H1 (cell line): ENCODE results near the gene FBXL16. TPM values are rescaled to one million over a fixed set of nuclear protein-coding genes. Genes with fewer than 3 reads are reported as not detected.

Experiments used
- CTCF ChIA-PET: fragments of 300-600 bp; sonication (Branson Sonifier 250); formaldehyde crosslinking; loops from one replicate; lab custom pipeline; 2021; ENCODE audit not compliant: partially characterized antibody; lab: Charles Lee
- POLR2A ChIA-PET: fragments of 300-600 bp; sonication (Branson Sonifier 250); formaldehyde crosslinking; loops from one replicate; lab custom pipeline; 2021; ENCODE audit warnings: inconsistent platforms; ENCODE audit not compliant: partially characterized antibody; lab: Charles Lee
- DNase-seq, 2 experiments: peaks; one replicate each; pipeline versions ENCODE4 v3.0.0 to v3.0.0-alpha.2; 2010 to 2022; ENCODE audit warnings: low spot score in 2 of 2, low read depth in 1 of 2, mixed read lengths in 1 of 2
- FAIRE-seq: peaks from 2 replicates; lab custom pipeline; 2011; peaks lifted over from hg19 to GRCh38; lab: Jason Lieb, UNC
- H2AFZ ChIP-seq: 2 replicates; pipeline ENCODE4 v1.8.1; 2012; ENCODE audit warnings: low read length, inconsistent platforms
- H2AK5ac ChIP-seq: 2 replicates; pipeline ENCODE4 v1.6.1; 2013; ENCODE audit warnings: low read depth, low read length
- H2BK120ac ChIP-seq: replicated peaks from 2 replicates; pipeline ENCODE3; 2013; ENCODE audit warnings: low read depth, low read length, inconsistent platforms
- H2BK12ac ChIP-seq: 2 replicates; pipeline ENCODE4 v1.6.1; 2013; ENCODE audit warnings: low read depth, low read length
- H2BK15ac ChIP-seq: 2 replicates; pipeline ENCODE4 v1.6.1; 2013; ENCODE audit warnings: low read length
- H2BK20ac ChIP-seq: 2 replicates; pipeline ENCODE4 v1.6.1; 2013; ENCODE audit warnings: low read length
- H2BK5ac ChIP-seq: 2 replicates; pipeline ENCODE4 v1.6.1; 2013; ENCODE audit warnings: low read depth, low read length
- H3K14ac ChIP-seq: 2 replicates; pipeline ENCODE4 v1.6.1; 2013; ENCODE audit warnings: inconsistent platforms; ENCODE audit not compliant: insufficient read length
- H3K18ac ChIP-seq: 2 replicates; pipeline ENCODE4 v1.6.1; 2013; ENCODE audit warnings: low read length; ENCODE audit errors: extremely low read depth
- H3K23ac ChIP-seq: 2 replicates; pipeline ENCODE4 v1.6.1; 2013; ENCODE audit warnings: inconsistent platforms; ENCODE audit not compliant: insufficient read length
- H3K23me2 ChIP-seq: 2 replicates; pipeline ENCODE4 v1.6.1; 2013; ENCODE audit warnings: low read depth, low read length
- H3K27ac ChIP-seq: 2 replicates; pipeline ENCODE4 v1.6.1; 2011; ENCODE audit warnings: low read depth, low read length, inconsistent platforms
- H3K27me3 ChIP-seq, 4 experiments: replicated peaks in 1 of 4; 1 replicate in 1 of 4; 2 replicates in 3 of 4; pipeline versions ENCODE4 v1.6.1 to v1.8.1; 2011 to 2013; ENCODE audit warnings: low read length in 3 of 4, mild to moderate bottlenecking in 3 of 4, inconsistent platforms in 2 of 4, mixed read lengths in 2 of 4, moderate library complexity in 1 of 4; ENCODE audit not compliant: control insufficient read depth in 3 of 4, insufficient read depth in 3 of 4; ENCODE audit errors: extremely low read depth in 1 of 4
- H3K36me3 ChIP-seq, 4 experiments: 2 replicates each; pipeline versions ENCODE4 v1.6.1 to v1.8.1; 2011 to 2013; ENCODE audit warnings: mild to moderate bottlenecking in 4 of 4, low read length in 3 of 4, moderate library complexity in 2 of 4, control low read depth in 1 of 4, inconsistent platforms in 1 of 4; ENCODE audit not compliant: insufficient read depth in 4 of 4, control insufficient read depth in 2 of 4
- H3K4ac ChIP-seq: replicated peaks from 2 replicates; pipeline ENCODE3; 2013; ENCODE audit warnings: low read length, low read depth, mixed read lengths, inconsistent platforms; ENCODE audit not compliant: insufficient read length
- H3K4me1 ChIP-seq, 4 experiments: replicated peaks in 1 of 4; 1 replicate in 1 of 4; 2 replicates in 3 of 4; pipeline versions ENCODE4 v1.6.1 to v1.8.1; 2011 to 2013; ENCODE audit warnings: low read length in 3 of 4, inconsistent platforms in 2 of 4, mixed read lengths in 1 of 4; ENCODE audit not compliant: insufficient read depth in 4 of 4, control insufficient read depth in 3 of 4
- H3K4me2 ChIP-seq, 2 experiments: 2 replicates each; pipeline versions ENCODE4 v1.6.1 to v1.8.1; 2011 to 2013; ENCODE audit warnings: low read depth in 2 of 2, low read length in 2 of 2, control low read depth in 1 of 2, inconsistent platforms in 1 of 2, mild to moderate bottlenecking in 1 of 2; ENCODE audit not compliant: insufficient read depth in 1 of 2
- H3K4me3 ChIP-seq, 4 experiments: fragments of 200-600, 300-600 bp in 1 of 4; sonication (generic), shearing (Covaris generic), sonication (Bioruptor Twin) in 1 of 4; 2 replicates each; pipeline versions ENCODE4 v1.5.1 to v1.8.1; 2011 to 2016; ENCODE audit warnings: low read length in 4 of 4, low read depth in 3 of 4, control low read depth in 2 of 4, inconsistent platforms in 2 of 4, mild to moderate bottlenecking in 2 of 4, mixed read lengths in 1 of 4, moderate library complexity in 1 of 4; ENCODE audit not compliant: insufficient read depth in 2 of 4; ENCODE audit errors: extremely low read depth in 1 of 4
- H3K56ac ChIP-seq: replicated peaks from 2 replicates; pipeline ENCODE3; 2013; ENCODE audit warnings: low read depth, mild to moderate bottlenecking, mixed read lengths, low read length, inconsistent platforms; ENCODE audit not compliant: insufficient read length
- H3K79me1 ChIP-seq: 2 replicates; pipeline ENCODE4 v1.6.1; 2013; ENCODE audit warnings: low read depth, low read length, control low read depth
- H3K79me2 ChIP-seq, 2 experiments: 2 replicates each; pipeline versions ENCODE4 v1.6.1 to v1.8.1; 2012 to 2013; ENCODE audit warnings: low read length in 2 of 2, mild to moderate bottlenecking in 2 of 2, inconsistent platforms in 1 of 2; ENCODE audit not compliant: insufficient read depth in 2 of 2, control insufficient read depth in 1 of 2
- H3K9ac ChIP-seq, 4 experiments: replicated peaks in 1 of 4; 1 replicate in 1 of 4; 2 replicates in 3 of 4; pipeline versions ENCODE4 v1.6.1 to v1.8.1; 2011 to 2013; ENCODE audit warnings: low read depth in 3 of 4, low read length in 3 of 4, control low read depth in 2 of 4, mild to moderate bottlenecking in 2 of 4, moderate library complexity in 2 of 4, inconsistent platforms in 1 of 4; ENCODE audit errors: extremely low read depth in 1 of 4
- H3K9me3 ChIP-seq, 2 experiments: 2 replicates each; pipeline versions ENCODE4 v1.6.1 to v1.8.1; 2012 to 2013; ENCODE audit warnings: mild to moderate bottlenecking in 2 of 2, moderate library complexity in 2 of 2, control low read depth in 1 of 2, inconsistent platforms in 1 of 2, low read depth in 1 of 2, low read length in 1 of 2, mixed read lengths in 1 of 2; ENCODE audit not compliant: insufficient read depth in 2 of 2
- H4K20me1 ChIP-seq, 2 experiments: replicated peaks in 1 of 2; 2 replicates each; pipeline versions ENCODE3 to v1.8.1; 2011 to 2013; ENCODE audit warnings: inconsistent platforms in 2 of 2, low read length in 2 of 2, mild to moderate bottlenecking in 1 of 2; ENCODE audit not compliant: insufficient read depth in 2 of 2, control insufficient read depth in 1 of 2
- H4K5ac ChIP-seq: 2 replicates; pipeline ENCODE4 v1.6.1; 2013; ENCODE audit warnings: low read length, low read depth, mixed read lengths, inconsistent platforms; ENCODE audit not compliant: insufficient read length
- H4K8ac ChIP-seq: 2 replicates; pipeline ENCODE4 v1.8.0; 2013; ENCODE audit warnings: mild to moderate bottlenecking, moderate library complexity, low read length, inconsistent platforms; ENCODE audit not compliant: insufficient read depth; ENCODE audit errors: extremely low read depth
- H4K91ac ChIP-seq: replicated peaks from 2 replicates; pipeline ENCODE3; 2013; ENCODE audit warnings: low read length, mixed read lengths, inconsistent platforms; ENCODE audit not compliant: insufficient read length
- KDM1A ChIP-seq: fragments of 200-600, 300-600 bp; sonication (generic); IDR thresholded peaks from 2 replicates; pipeline ENCODE4 v1.7.1; 2016; ENCODE audit warnings: mild to moderate bottlenecking, low read length, borderline replicate concordance
- MAFK ChIP-seq: IDR thresholded peaks from 2 replicates; pipeline ENCODE4 v1.6.1; 2012; ENCODE audit warnings: low read depth, mild to moderate bottlenecking, improper control_type of control experiment, low read length
- MAX ChIP-seq: IDR thresholded peaks from 2 replicates; pipeline ENCODE4 v1.6.1; 2012; ENCODE audit warnings: inconsistent platforms
- PHF8 ChIP-seq: fragments of 200-600 bp; sonication (generic); conservative IDR thresholded peaks from 2 replicates; pipeline ENCODE4 v1.7.1; 2012; ENCODE audit warnings: low read depth, mild to moderate bottlenecking, inconsistent platforms, low read length, moderate library complexity
- RFX5 ChIP-seq: IDR thresholded peaks from 2 replicates; pipeline ENCODE4 v1.6.1; 2011; ENCODE audit warnings: low read depth, low read length, improper control_type of control experiment, borderline replicate concordance
- RNF2 ChIP-seq: fragments of 200-900, 300-1000 bp; sonication (generic); IDR thresholded peaks from 2 replicates; pipeline ENCODE4 v1.7.1; 2016; ENCODE audit warnings: borderline replicate concordance, low read depth, mild to moderate bottlenecking, antibody characterized with exemption, low read length; ENCODE audit not compliant: poor library complexity, severe bottlenecking; ENCODE audit errors: missing control alignments
- SP4 ChIP-seq: IDR thresholded peaks from 2 replicates; pipeline ENCODE4 v1.6.1; 2012; ENCODE audit warnings: low read length, inconsistent platforms
- TBP ChIP-seq: IDR thresholded peaks from 2 replicates; pipeline ENCODE4 v1.6.1; 2011; ENCODE audit warnings: low read depth, low read length, improper control_type of control experiment
- WGBS, 2 experiments: shearing (Covaris generic) in 1 of 2; methylation state at CpG; one replicate each; pipeline versions ENCODE4 v1.1.6 to v1.1.7; 2013 to 2015; ENCODE audit warnings: low lambda C conversion rate in 2 of 2, mixed read lengths in 2 of 2, inconsistent platforms in 1 of 2, low coverage in 1 of 2, missing lambda C conversion rate in 1 of 2; ENCODE audit not compliant: insufficient replicate concordance in 2 of 2, insufficient coverage in 1 of 2, insufficient read length in 1 of 2; ENCODE audit errors: extremely low coverage in 1 of 2, missing lambda C conversion rate in 1 of 2; 5-methylcytosine and 5-hydroxymethylcytosine counted together
- polyA plus RNA-seq, 7 experiments: library from polyadenylated mRNA; depleted of rRNA in 3 of 7; stranded (reverse) in 5 of 7; unstranded in 2 of 7; fragments of >200 nt in 5 of 7; fragments of 200-250 nt in 2 of 7; gene quantifications; 1 replicate in 5 of 7; 2 replicates in 1 of 7; 4 replicates in 1 of 7; pipeline versions ENCODE4 v1.2.1 to v1.2.3, GENCODE V29; 2011 to 2013; ENCODE audit warnings: missing spikeins in 2 of 7, mixed read lengths in 2 of 7
- total RNA-seq: library from RNA; stranded (reverse); fragmentation: NEBNext Ultra II Directional; extraction: Animal tissue kit (Norgen Biotek cat#: 25700); gene quantifications from 2 replicates; pipeline ENCODE4 v1.2.1, GENCODE V29; 2021

The FBXL16 gene
- total and polyA plus RNA-seq, 2 of the 8 experiments (the other 6 are each of a cell fraction or from before 2014, with no cell fraction given), result 12.5 to 12.8 TPM

GRCh38 chr16:726438-727290 is 21.1 kb upstream of the FBXL16 start, which contains the start of the genes CCDC78 and HAGHL:
Gene CCDC78 (minus strand): TSS chr16:726443. CDS start chr16:726367, 76 bp downstream.
Gene HAGHL (plus strand): TSS chr16:727106. CDS start chr16:727510, 404 bp downstream.
- H2BK20ac ChIP-seq, result 0 out of 2 replicates have a peak within 1 kb of the TSS, but pooled peaks have one; percentile 80
- H4K91ac ChIP-seq, result peak within 1 kb of the TSS; percentile 93
- peak within 1 kb of the TSS; percentile 68; the same call in 1 of the 2 replicates for H2BK12ac ChIP-seq
- H3K23ac ChIP-seq, result no peak within 1 kb of the TSS
- peak within 1 kb of the TSS; percentile 63 for H3K14ac ChIP-seq
- peak within 1 kb of the TSS; percentile 33 to 83 (median 52) for H3K4me3 ChIP-seq
- H3K79me1 ChIP-seq, result no peaks in the 10 kb centered on the region
- peak within 1 kb of the TSS; percentile 71 for H3K18ac ChIP-seq
- DNase-seq (peak in 1 of 2 experiments; percentile 91), FAIRE-seq (no peak)
- H3K4ac ChIP-seq, result peak within 1 kb of the TSS; percentile 99
- no peaks in the 10 kb centered on the region for H3K79me2 ChIP-seq
- peaks cover 3 to 12% of the 10 kb centered on the region in 2 experiments for H4K20me1 ChIP-seq
- 0 out of 2 replicates have a peak within 1 kb of the TSS, but pooled peaks have one; percentile 24 for H2BK5ac ChIP-seq
- WGBS, 2 experiments, result 2% methylated on average over 58 of the region's 88 CpGs; no CpG with 5 or more reads in 1 of the 2 experiments
- peak within 1 kb of the TSS; percentile 81; the same call in 1 of the 2 replicates for H2BK15ac ChIP-seq
- peak within 1 kb of the TSS; percentile 16 for H3K56ac ChIP-seq
- H3K36me3 ChIP-seq, result peaks cover 0 to 6% (median 0%) of the 10 kb centered on the region in 4 experiments; a peak in 1 of 8 replicates
- peak within 1 kb of the TSS; percentile 93 to 99 for H3K4me2 ChIP-seq
- peaks cover 19% of the 10 kb centered on the region; the same call in 1 of the 2 replicates for H3K23me2 ChIP-seq
- H2AFZ ChIP-seq, result peak within 1 kb of the TSS; percentile 10; the same call in 1 of the 2 replicates
- peaks cover 0 to 16% (median 5%) of the 10 kb centered on the region in 4 experiments; a peak in 4 of 7 replicates for H3K27me3 ChIP-seq
- H4K8ac ChIP-seq, result peak within 1 kb of the TSS; percentile 68
- H2BK120ac ChIP-seq, result no peak within 1 kb of the TSS
- peak within 1 kb of the TSS; percentile 3; the same call in 1 of the 2 replicates for H3K27ac ChIP-seq
- POLR2A ChIA-PET, result interaction anchor here (0.8 to 23.0 kb wide), 15 partner anchors 0 to 77 kb away, joined by 3 to 353 read pairs (median 5); partner anchors contain the start of genes ANTKMT, CCDC78, CHTF18 and CIAO3
- peak within 1 kb of the TSS; percentile 24 for H4K5ac ChIP-seq
- peaks cover 0 to 14% (median 8%) of the 10 kb centered on the region in 4 experiments; a peak in 5 of 7 replicates for H3K4me1 ChIP-seq
- H3K9me3 ChIP-seq, result no peaks in the 10 kb centered on the region; a peak in 1 of 4 replicates
- peak within 1 kb of the TSS in 2 of 4 experiments; percentile 22 to 37; a peak in 4 of 7 replicates for H3K9ac ChIP-seq
- CTCF ChIA-PET, result interaction anchor here (0.9 to 35.8 kb wide), 5 partner anchors 10 to 329 kb away, joined by 3 to 977 read pairs (median 424); partner anchors contain the start of genes ANTKMT, CCDC78, CHTF18 and CIAO3
- H2AK5ac ChIP-seq, result 0 out of 2 replicates have a peak within 1 kb of the TSS, but pooled peaks have one; percentile 75
- TF ChIP-seq PHF8, result no peak
- no peak for TF ChIP-seq MAFK
- TF ChIP-seq RFX5, result no peak
- peak; percentile 55 for TF ChIP-seq MAX
- TF ChIP-seq KDM1A, result peak; percentile 59; the same call in 1 of the 2 replicates
- 0 out of 2 replicates have a peak, but pooled peaks have one; percentile 51 for TF ChIP-seq SP4
- peak; percentile 35; the same call in 1 of the 2 replicates for TF ChIP-seq TBP
- no peak for TF ChIP-seq RNF2
